Stimulated activated CD8-positive, alpha-beta memory T cell treated with anti-CD3 and anti-CD28 coated beads, Interleukin-4, amount 100 ng/mL, for 4 hours (primary cell): ENCODE measurements around the gene SMPD3.

Experiments used
- DNase-seq, 2 donors: peaks; one replicate each; pipeline ENCODE4 v3.0.0-alpha.2; 2020; ENCODE audit warnings: low read depth in 2 of 2, low spot score in 1 of 2

The SMPD3 gene

DNA sequence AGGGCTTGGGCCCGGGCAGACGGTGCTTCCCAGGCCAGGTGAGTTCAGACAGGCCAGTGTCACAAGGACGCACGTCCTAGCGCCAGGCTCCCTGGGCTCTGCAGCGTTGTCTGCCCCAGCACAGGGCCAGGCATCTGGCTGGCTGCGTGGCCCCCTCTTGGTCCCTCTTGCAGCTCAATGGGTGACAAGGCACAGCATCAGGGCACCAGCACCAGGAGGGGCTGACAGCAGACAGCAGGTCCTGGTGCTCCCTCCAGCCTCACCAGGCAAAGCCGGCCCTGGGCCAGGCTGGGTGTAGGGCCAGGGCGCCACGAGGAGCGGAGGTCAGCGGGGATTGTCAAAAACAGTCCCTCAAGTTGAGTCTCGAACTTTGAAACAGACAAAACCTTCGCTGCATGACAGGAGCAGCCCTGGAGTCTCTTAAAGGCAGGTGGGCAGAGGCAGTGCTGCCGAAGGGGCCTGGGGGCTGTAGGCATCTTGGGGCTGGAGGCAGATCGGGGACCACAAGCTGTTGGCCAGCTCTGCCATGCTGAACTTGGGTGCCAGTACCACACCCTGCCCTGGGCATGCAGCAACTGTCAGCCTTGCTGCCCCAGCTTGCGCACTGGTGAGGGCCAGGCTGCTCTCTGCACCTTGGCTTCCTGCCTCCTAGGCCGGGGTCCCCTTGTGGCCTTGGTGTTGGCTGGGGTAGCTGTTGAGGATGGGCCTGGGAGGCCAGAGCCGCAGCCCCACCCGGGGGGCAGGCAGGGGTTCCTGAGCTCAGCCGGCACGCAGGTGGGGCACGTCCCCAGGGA lies 88.7 kb downstream of the SMPD3 start:
- no peak for DNase-seq

DNA sequence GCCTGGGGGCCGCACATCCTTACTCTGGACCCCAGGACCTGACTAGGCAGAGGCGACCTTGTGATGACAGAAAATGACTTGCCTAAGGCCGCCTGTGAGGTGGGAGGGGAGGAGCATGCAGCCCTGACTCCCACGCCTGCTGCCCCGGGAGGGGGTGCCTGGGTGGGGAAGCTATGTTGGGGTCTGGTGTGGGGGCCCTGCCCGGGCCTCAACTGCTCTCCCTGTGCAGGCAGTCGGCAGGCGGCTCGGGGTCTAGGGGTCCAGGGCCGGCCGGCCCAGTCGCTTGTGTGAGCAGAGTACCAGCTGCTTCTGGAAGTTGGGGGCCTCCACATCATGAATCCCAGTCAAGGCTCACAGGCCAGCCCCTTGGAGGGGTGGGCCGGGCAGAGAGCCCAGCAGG lies 89.4 kb downstream of the SMPD3 start:
- DNase-seq: no peak

DNA sequence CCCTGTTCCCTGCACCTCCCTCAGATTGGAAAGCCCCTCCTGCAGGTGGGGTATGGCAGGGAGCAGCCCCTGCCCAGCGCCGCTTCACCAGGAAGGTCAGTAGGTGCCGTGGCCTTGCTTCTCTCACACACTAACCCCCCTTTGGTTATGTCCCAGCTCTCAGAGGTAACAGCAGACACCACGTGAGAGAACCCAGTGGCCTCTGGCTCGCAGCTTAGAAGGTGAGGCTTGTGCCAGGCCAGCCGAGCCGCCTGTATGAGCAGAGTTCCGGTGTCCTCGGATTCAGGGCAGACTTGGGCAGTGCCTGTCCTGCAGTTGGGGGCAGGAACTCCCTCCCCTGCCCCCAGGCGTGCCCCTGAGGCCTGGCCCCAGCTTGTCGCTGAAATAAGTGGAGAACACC lies 90.4 kb downstream of the SMPD3 start:
- no peak for DNase-seq

DNA sequence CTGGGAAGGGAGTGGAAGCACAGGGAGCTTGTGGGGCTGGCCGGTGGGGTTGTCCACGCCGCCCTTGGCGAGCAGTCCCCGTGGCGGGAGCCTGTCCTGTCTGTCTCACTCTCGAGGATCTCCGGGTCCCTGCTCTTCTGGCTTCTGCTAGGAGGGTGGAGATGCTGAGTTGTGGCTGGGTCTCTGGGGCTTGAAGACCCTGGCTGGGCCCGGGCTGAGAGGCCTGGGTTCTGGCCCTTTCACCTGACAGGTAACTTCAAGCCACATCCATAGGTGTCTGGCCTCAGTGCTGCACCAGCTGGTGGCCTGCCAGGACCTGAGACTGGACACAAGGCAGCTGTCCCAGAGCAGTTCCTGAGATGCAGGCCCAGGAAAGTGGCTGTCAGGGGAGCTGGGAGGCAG lies 90.8 kb downstream of the SMPD3 start:
- no peak for DNase-seq

DNA sequence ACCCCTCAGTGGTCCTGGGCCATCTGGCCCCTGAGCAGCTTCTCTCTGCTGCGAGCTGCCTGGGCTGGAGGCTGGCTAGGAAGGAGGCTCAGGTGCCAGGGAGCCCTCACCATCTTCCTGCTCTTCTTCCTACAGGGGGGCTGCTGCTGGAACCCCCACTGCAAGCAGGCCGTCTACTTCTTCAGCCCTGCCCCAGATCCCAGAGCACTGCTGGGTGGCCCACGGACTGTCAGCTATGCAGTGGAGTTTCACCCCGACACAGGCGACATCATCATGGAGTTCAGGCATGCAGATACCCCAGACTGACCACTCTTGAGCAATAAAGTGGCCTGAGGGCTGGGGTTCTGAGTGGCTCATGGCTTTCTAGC lies 91.4 kb downstream of the SMPD3 start:
- no peak for DNase-seq

DNA sequence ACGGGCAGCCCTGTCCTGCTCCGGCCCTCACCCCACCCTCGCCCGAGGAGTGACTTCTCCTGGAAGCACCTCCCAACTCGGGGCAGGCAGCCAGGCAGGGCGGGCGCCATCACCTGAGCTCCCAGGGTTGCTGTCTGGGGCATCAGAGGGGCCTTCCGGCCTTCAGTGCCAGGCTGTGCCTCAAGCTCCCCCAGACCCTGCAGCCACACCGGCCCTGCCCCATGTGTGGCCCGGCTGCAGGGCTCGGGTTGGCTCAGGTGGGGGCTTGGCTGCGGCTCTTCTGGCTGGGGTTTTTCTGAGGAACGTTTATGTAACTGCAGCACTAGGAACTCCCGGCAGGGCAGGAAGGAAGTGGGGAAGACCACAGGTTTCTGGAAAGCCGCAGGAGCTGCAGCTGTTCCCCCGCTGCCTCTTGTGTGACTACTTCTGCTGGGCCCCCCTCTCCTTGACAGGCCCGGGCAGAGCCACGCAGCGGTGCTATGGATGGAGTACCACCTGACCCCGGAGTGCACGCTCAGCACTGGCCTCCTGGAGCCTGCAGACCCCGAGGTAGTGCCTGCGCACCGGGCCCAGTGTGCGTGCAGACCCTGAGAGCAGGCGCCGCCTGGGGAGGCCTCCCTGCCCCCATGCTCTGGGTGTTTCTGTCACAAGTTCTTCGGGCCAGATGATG lies 91.9 kb downstream of the SMPD3 start:
- DNase-seq: peak in 1 of 2 donors; percentile 45

DNA sequence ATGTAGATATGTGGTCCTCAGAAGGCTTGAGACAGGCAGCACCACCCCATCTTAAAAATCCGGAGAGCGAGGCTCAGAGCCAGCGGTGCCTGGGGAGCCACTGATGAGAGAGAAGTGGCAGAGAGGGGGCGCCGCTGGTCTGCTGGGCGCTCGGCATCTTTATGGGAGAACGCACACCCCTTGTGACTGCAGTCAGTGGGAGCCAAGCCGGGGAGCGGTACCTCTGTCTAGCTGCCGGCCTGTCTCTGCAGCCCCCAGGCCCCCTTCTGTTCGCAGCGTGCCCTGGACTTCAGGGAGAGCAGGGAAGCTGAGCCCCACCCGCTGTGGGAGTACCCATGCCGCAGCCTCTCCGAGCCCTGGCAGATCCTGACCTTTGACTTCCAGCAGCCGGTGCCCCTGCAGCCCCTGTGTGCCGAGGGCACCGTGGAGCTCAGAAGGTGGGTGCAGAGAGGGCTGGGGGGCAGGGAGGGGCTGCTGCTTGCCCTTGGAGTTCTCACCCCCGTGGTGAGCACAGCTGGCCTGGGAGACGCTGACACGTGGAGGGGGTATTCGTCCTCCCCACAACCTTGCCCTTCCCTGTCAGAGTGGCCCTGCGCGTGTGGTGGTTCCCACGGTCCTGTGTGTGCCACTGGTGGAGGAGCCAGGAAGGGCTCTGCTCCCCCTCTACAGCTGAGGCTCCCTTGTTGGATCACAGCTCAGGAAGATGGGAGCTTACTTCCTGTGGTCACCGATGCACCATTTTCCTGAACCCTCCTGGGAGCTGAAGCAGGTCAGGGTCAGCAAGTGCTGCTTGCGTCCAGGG lies 92.7 kb downstream of the SMPD3 start:
- DNase-seq: no peak

DNA sequence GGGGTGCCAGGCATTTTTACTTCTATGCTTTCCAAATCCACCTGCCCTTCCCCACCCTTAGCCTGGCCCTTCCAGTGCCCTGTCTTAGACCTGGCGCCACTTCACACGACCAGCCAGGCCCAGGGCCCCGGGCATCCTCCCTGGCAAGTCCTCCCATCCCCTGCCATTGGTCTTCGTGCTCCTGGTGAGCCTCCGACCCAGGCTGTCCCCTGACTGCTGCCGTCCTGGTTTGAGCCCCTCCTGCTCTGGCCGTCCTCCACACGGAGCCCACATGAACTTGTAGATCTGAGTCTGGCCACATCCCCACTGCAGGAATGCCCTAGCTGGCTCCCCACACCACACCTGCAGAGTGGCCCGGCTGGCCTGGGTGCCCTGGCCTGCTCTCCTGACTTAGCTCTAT lies 93.5 kb downstream of the SMPD3 start:
- no peak for DNase-seq

DNA sequence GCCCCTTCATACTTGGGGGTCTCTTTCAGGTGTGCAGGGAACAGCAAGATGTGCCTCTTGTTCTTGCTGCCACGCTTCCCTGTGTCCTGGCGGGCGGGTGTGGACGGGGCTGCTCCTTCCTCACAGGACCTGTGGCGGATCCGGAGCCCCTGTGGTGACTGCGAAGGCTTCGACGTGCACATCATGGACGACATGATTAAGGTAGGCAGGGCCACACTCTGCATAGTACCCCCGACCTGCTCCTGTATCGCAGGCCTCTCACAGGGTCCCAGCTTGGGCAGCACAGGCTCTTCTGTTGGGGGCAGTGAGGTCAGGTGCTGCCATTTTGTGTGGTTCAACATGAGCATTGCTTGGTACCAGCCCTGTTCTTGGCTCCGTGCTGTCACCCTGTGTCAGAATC lies 94.9 kb downstream of the SMPD3 start:
- no peak for DNase-seq

DNA sequence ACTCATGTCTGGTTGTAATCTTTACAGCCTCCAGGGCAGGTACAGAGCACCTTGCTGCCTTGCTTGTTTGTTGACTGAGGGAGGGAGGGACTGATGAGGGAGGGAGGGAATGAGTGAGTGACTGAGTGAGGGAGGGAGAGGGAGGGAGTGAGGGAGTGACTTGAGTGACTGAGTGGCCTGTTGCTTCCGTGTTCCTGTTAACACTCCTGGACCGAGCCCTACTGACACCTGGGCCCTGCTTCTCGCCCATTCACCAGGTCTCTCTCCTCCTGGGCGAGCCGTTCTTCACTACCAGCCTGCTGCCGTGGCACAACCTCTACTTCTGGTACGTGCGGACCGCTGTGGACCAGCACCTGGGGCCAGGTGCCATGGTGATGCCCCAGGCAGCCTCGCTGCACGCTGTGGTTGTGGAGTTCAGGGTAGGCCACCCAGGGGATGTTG lies 96.3 kb downstream of the SMPD3 start:
- no peak for DNase-seq

DNA sequence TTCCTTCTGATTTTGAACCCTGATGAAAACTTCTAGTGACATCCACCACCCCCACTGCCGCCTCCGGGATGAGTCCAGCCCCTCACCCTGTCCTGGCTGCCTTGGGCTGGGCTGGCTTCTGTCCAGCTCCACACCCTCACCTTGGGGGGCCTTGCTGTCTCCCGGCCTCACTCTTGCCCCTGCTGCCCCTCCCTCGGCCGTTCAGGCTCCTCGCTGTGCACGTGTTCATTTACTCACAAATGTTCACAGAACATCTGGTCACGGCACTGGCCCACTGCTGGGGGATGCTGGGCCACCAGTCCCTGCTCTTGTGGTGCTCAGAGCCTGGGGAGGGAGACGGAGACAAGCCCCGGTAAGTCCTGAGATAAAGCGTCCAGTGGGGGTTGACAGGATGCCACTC lies 96.8 kb downstream of the SMPD3 start:
- DNase-seq: no peak

DNA sequence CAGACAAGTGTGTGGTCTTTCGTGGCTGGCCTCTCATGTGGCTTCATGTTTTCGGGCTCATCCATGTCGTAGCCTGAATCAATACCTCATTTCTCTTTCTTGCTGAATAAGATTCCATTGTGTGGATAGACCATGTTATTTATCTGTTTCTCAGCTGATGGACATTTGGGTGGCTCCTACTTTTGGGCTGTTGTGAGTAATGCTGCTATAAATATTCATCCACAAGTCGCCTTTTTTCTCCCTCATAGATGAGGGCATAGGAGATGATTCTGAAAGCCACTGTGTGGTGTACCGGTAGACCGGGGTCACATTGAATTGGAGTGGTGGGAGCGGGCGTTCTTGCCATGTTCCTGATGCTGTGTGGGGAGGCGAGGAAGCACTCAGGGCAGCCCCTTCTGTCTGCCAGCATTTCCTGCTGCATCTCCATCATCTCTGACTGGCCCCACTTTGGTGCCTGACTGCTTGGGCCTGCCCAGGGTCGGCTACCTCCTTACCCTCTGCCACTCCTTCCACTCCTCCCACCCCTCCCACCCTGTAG lies 97.4 kb downstream of the SMPD3 start:
- no peak for DNase-seq

DNA sequence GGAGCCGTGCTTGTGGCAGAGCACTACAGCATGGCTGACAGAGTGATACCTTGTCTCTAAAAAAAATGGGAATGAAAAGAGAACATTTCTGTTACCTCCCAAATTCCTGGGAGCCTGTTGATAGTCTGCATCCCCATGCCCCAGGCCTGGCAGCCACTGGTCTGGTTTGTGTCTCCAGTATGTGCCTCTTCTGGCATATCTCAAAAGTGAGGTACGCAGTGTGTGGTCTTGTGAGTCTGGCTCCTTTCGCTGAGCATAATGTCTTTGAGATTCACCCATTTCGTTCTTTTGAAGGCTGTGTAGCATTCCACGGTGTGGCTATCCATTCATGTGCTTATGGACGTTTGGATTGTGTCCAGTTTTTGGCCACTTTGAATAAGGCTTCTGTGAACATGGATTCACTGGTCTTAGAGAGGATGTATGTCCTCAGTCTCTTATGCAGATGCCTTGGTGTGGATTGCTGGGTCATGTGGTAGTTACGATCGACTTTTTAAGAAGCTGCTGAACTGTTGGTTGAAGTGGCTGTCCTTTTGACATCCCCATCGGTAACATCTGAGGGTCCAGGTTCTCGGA lies 98.4 kb downstream of the SMPD3 start:
- no peak for DNase-seq

DNA sequence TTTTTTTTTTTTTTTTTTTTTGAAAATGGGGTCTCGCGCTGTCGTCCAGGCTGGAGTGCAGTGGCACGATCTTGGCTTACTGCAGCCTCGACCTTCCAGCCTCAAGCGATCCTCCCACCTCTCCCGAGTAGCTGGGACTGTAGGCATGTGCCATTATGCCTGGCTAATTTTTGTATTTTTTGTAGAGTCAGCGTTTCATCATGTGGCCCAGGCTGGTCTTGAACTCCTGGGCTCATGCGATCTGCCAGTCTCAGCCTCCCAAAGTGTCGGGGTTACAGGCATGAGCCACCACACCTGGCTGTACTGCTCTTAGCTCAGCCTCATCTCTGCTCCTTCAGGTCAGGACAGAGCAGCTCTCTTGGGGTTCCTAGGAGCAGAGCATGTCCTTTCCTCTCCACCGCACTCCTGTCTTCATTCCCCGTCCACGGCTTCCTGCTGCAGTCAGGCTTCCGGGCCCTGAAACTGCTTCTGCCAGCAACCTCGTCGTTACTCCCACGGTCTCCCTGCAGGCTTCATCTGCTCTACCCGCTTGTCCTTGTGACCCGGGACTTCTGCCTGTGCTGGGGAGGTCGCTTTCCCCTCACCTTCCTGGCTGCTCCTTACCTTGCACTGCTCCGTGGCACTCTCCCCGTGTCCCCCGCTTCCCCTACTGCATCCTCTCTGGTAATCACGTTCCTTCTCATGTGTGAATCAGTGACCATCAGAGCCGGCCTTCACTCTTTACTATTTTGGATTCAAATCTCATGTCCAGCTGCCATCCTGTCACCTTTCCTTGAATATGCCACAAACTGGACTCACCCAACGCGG lies 99.5 kb downstream of the SMPD3 start:
- DNase-seq: no peak

DNA sequence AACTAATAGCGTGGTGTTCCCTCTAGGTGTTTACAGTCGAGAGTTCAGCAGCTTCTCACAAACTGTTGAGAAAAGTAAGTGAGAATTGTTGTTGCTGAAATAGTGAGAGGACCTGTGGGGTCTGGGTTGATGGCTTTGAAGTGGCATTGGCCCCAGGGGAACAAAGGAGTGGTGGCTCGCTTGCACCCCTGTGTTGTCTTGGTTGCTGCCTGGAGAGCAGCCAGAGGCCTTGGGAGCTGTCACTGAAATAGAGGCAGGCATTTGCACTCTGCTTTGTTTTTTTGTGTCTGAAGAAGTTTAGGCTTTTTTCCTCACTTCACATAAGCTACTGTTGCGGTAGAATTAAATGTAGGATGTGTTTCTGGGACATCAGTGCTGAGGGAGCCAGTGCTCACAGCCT lies 100.7 kb downstream of the SMPD3 start:
- no peak for DNase-seq

DNA sequence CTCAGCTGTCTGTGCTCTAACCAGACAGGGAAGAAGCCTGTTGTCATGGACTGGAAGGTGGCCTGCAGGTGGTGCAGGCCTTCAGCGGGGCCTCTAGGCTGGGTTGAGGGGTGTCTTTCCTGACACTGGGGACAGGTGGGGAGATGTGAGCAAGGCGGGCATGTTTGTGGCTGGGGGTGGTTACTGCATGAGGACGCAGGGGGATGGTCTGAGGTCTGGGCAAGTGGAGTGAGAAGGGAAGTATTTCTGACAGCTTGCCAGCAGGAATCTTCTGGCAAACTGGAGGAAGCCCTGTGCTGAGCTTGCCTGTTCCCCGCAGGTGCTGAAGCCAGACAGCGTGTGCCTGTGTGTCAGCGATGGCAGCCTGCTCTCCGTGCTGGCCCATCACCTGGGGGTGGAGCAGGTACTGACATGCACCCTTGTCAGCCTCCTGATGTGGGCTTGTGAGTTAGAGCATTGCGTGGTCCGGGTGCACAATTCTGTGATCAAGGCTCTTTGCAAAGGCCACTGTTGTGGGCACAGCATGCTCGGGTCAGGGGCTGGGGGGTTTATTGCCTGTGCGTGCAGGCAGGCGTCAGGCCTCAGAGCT lies 101.3 kb downstream of the SMPD3 start:
- no peak for DNase-seq

DNA sequence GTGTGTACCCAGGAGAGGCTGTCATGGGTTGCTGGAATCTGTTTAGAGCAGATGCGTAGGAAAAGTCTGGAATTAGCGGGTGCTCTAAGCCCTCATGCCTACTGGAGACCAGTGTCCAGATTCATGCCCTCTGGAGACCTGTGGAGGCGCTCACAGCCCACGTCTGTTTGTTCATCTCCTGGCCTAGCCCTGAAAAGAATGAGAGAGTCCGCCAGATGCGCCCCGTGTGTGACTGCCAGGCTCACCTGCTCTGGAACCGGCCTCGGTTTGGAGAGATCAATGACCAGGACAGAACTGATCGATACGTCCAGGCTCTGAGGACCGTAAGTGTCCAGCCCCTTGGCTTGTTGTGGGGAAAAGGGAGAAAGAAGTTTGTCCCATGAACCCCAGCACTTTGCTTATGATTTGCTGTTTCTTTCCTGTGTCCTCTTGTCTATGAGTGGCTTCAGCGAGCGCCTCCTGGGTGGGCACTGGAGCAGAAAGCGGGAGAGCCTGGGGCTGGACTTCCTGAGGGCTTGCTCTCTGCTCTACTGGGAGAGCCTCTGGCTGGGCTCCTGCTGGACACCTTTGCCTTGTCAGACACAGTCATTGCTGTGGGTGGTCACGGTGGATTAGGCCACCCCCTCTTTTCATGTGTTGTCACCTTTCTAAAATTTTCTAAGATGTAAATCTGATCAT lies 102.2 kb downstream of the SMPD3 start:
- DNase-seq: no peak

DNA sequence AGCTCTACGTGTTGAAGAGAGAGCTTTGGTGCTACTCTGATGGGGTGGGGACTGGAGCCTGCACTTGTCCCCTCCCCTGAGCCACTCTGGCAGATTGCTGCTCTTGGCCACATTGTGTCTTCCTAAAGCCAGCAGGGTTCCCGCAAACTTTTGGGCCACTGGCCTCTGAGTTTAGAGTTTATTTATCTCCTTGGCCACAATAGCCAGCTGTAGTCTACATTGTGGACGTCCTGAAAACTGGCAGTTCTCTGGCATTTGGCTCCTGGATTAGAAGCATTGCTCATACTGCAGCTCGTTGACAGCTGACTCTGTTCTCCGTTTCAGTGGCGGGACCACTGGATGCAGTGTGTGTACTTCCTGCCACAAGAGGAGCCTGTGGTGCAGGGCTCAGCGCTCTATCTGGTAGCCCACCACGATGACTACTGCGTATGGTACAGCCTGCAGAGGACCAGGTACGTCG lies 102.9 kb downstream of the SMPD3 start:
- no peak for DNase-seq

DNA sequence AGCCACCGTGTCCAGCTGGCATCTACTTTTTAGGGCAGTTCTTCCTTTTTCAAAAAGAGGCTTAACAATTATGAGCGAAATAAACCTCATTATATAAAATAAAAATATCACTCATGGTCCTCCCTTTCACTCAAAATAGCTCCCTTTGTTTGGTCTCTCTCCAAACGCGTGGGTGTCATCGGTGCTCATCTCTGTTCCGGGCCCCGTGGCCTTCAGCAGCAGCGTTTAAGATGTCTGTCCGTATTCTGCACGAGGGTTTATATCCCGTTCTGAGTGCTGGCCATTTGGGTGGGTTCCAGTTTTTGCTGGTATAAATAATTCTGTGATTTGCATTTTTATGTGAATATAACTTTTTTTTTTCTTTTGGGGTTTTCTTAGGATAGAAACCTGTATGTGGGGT lies 104.1 kb downstream of the SMPD3 start:
- no peak for DNase-seq

DNA sequence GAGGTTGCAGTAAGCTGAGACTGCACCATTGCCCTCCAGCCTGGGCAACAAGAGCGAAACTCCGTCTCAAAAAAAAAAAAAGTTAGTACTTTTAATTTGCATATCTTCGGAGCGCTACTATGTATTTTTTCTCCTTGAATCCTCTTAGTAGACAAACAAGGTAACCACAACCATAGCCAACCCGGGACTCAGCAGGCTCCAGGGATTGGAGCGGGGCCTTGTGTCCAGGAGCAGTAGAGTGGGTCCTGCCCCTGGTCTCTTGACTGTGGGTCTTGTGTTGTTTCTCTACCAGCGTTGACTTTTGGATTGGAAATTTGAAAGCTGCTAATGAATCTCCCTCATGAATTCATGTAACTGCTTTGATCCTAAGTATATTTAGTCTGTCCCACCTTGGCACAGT lies 105.2 kb downstream of the SMPD3 start:
- DNase-seq: no peak
